HG02759 (cell line): ENCODE results near the gene FASTK.

Experiments used
- ATAC-seq: cut with Tn5 transposase; IDR thresholded peaks from one replicate; pipeline ENCODE4 v1.9.1; 2021; ENCODE audit warnings: mild to moderate bottlenecking, moderate library complexity; ENCODE audit not compliant: unreplicated experiment

The FASTK gene

DNA sequence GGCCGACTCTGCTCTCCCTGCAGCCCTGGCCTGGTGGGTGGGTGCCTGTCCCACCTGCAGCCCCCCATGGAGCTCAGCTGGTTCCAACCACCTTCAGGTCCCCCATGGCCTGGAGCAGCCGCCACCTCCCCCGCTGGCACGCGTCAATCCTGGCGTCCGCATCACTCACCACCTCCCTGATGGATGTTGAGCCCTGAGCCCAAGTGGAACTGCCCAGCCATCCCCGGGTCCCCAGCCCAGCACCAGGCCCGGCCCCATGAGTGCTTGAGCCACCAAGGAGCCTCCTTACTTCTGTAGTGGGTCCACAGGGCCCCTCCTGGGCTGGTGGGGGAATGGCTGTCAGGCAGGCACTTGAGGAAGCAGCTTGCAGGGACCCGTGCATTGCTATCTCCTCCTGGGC, 20.3 kb upstream of the FASTK start:
- ATAC-seq = no peak

DNA sequence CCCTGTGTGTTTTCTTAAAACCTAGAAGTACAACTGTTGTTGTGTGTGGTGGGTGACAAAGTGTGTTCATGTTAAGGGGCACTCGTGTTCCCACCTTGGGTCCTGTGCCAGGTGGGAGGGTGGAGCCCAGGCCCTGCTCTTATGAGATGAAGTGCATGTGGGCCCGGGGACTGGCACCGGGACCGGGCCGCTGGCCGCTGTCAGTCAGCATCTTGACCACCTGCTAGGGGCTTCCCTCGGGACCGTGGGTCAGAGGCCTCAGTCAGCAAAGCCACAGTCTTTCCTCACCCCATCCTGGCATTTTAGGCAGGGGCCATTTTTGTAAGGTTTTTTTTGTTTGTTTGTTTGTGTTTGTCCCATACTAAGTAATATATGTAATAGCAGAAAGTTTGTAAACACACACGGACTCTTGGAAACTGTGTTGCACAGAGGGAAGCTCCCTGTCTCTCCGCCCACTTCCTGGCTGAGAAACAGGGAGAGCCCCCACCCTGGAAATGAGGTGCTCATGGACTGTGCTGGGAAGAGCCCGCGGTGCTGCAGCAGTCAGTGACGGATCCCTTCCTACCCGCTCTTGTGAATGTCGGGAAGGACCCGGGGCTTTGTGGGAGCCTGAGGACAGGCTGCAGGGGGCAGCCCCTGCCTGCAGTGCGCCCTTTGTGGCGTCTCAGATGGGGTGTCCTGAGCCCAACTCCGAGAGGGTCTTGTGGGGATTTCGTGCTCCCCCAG, 19.0 kb upstream of the FASTK start:
- no peak for ATAC-seq

- no peak for ATAC-seq
Measured at GRCh38 chr7:151095828-151096475, 15.3 kb upstream of the FASTK start.

DNA sequence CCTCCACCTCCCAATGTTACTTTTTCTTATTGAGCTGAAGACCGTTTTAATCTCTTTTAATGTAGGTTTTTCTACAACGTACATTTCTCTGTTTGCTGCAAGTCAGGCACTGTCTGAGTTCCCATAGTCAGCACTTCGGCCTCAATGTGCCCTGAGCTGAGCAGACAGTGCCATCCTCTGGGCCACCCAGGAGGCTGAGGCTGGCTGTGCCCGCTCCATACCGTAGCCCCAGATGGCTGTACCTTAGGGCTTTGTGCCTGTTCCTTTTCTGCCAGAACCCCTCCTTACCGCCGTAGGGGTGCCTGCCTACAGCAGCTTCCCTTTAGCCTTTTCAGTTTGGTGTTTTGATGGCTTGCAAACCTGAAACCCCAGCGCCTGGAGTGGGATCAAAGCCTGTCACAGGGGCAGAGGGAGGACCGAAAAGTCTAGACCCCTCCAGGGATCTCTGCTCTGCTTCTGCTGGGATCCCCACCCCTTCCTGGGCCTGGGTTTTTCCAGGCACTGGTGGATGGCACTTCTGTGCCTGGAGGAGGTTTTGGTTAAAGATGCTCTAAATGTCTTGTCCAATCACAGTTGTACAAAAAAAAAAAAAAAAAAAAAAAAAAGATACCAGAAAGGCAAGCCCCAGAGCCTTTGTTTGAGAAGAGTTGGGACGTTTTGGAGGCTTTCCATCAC, 14.7 kb upstream of the FASTK start:
- ATAC-seq = no peak

DNA sequence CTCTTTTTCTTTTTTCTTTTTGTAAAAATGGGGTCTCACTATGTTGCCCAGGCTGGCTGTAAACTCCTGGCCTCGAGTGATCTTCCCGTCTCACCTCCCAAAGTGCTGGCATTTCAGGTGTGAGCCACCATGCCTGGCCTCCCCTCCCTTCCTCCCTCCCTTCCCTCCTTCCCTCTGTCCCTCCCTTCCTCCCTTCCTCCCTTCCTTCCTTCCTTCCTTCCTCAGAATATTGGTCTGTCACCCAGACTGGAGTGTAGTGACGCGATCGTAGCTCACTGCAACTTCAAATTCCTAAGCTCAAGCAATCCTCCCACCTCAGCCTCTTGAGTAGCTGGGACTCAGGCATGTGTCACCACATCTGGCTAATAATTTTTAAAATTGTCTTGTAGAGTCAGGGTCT, 14.1 kb upstream of the FASTK start:
- no peak for ATAC-seq

DNA sequence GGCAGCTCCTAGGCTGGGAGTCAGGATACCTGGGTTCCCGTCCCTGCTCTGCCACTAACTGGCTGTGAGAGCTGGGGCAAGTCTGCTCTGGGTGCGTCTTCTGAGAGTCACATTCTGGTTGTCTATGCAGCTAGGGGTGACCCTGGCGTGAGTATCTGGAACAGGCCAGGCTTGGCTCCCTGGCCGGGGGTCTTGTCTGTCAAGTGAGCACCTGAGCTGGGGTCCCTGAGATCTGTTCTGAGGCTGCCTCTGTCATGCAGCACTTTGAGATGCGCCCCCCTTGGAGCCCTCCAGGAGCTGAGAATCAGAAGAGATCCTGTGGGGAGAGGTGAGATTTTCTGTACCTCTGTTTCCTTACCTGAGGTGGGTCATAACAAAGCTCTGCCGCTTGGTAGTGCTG, 13.1 kb upstream of the FASTK start:
- ATAC-seq = no peak

- ATAC-seq = no peak
Measured at GRCh38 chr7:151091988-151092387, 11.4 kb upstream of the FASTK start.

DNA sequence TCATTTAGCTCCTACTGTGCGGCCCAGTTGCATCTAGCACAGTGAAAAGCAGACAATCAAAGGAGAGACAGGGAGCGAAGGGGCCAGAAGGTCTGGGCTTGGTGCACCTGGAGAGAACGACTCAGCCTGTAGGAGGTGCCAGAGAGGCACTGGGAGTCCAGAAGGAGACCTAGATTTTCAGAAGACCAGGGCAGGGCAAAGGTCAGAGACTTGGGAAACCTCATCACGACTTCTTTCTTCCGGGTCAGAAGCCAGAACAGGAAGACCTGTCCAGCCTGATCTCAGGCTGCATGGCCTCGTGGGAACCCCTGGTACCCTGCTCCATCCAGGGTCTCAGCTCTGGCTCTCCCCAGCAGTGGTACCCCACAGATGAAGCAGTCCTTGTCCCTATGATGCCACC, 10.8 kb upstream of the FASTK start:
- ATAC-seq = no peak

GRCh38 chr7:151091003-151091402, 10.4 kb upstream of the FASTK start:
- ATAC-seq = no peak

- ATAC-seq = no peak
Measured at GRCh38 chr7:151089893-151090730, 9.5 kb upstream of the FASTK start.

DNA sequence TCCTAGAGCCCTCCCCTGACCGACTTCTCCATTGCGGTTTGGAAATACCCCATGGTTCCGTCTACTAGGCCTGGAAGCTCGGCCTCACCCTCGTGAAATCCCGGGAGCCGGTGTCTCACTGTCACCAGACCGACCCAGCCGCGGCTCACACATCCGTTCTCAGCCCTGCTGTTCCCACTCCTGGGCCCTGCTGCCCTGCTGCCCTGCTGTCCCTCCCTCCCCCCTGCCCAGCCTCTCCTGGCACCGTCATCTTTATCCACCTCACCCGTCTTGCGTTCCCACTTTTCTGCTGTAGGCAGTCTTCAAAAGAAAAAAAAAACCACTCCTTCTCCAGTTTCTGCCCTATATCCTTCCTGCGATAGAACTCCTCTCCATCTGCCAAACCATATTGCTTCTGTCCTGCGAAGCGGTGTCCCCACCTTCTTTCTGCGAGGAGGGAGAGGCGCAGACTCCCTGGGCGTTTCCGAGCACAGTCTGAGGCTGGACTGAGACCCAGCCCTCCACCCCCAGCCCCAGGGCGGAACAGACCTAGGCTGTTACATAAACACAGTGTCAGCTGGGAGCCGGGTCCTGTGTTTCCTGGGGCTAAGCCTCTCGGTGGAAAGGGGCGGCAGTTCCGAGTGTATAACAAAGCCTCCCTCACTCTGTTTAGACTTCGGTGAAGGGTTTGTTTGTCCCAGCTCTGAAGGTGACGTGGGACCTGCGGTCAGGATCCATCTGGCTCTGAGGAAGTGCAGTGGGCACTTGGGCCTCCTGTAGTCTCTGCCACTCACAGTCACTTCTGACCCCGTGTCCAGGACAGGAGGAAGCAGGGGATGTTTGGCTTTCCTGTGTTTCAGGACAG, 8.5 kb upstream of the FASTK start:
- no peak for ATAC-seq

DNA sequence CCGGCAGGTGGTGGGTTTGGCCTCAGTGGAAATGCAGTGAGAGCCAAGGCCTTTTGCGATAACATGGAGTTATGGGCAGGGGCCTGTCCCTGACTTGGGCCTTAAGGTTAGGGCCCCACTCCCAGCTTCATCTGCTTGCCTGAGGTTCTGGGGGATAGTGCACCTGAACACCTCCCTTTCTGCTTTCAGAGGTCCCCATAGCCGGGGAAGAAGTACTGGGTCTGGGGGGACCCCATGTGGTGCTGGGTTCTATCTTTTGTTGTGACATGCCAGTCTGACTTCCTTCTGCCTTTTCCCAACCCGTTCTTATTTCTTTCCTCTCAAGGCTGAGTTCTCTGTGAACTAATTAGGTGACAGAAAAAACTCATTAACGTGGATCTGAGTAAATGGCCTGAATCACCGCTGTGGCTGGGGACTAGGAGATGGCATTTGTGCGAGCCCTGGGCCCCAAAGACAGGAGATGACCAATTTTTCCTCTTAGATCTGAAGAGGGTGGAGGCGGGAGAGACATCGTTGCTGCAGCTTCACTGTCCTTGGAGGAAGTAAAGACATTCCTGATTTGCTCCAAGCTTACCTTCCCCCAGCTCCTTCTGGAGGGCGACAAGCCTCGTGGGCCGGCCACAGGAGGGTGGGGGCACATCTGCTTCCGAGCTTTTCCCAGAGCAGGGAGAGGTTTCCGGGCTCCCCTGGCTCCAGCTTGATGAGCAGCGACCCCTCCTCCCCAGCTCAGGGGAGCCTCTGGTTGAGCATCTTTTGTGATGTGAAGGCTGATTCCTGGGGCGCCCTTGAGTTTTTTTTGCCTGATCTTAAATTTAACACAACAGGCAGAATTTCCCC, 7.6 kb upstream of the FASTK start:
- no peak for ATAC-seq

- ATAC-seq = peak; percentile 26
Measured at GRCh38 chr7:151087245-151088018, 6.8 kb upstream of the FASTK start.

- no peak for ATAC-seq
Measured at GRCh38 chr7:151086802-151087244, 6.2 kb upstream of the FASTK start.

DNA sequence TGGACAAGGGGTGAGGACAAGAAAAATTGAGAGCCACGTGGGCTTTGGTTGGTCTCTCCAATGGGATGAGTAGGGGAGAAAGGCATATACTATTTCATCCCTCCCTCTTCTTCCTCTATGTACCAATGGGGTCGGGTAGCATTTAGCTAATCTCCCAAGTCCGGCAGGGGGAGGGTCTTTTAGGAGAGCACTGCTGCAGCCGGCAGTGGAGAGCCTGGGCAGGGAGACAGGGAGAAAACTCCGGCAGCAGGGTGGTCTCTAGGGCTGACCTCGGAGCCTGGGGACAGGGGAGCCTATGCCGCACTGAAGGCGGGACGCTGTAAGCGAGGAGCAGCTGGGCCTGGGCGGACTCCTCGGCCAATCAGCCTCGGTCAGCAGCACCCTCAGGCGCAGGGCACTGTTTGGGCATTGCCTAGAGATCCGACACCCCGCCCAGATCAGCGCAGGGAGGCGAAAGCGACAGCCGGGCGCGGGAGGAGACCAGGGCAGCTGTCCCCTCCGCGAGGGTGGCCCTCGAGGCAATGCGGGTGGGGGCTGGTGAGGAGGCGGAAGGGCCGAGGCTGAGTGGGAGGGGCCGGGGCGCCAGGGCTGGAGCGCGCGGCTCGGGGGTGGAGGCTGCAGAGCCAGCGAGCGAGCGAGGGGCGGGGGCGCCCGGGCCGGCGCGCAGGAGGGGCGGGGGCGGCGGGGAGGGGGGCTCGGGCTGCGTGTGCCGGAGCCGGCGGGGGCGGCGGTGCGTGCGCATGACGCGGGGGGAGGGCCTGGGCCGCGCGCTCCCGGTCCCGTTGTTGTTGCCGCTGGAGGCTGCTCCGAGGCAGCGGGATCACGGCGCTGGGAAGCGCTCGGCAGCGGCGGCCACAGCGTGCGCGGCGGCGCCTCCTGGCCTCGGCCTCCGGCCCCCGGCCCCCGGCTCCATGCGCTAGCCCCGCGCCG, 5.3 kb upstream of the FASTK start, which contains the start of gene AGAP3:
Gene AGAP3 (plus strand): TSS at position 785 of the 930 bp plus-strand sequence. CDS start 267 bp downstream, outside the sequence.
- peak; percentile 52 for ATAC-seq

GRCh38 chr7:151085329-151085690, 4.7 kb upstream of the FASTK start:
- no peak for ATAC-seq

- ATAC-seq = no peak
Measured at GRCh38 chr7:151083824-151084160, 3.2 kb upstream of the FASTK start.
